ENCODE measurements around the gene ZNF480.

GRCh38 chr19:52296773-52297600 is at the start of gene ZNF480:
- TF ChIP-seq CTCF (IDR thresholded peaks at IDR 0.05; ENCODE audit: low read depth, low read length): no peak
- TF ChIP-seq EZH2phosphoT487 (IDR thresholded peaks at IDR 0.05; ENCODE audit: low read depth): no peak

Data from OCI-LY3 (cell line).